Small intestine (tissue), 7 donors: Measurements from ENCODE around the gene FEM1B. TPM values are rescaled to one million over a fixed set of nuclear protein-coding genes. Genes with fewer than 3 reads are reported as not detected.

Source experiments
- DNase-seq, 2 donors: peaks; one replicate each; pipeline versions ENCODE4 v3.0.0 to v3.0.0-alpha.2; 2013
- FAIRE-seq: peaks from 2 replicates; lab custom pipeline; 2012; peaks lifted over from hg19 to GRCh38; lab: Jason Lieb, UNC
- H3K27ac ChIP-seq, 3 donors: one replicate each; pipeline ENCODE4 v1.5.1; 2013; ENCODE audit warnings: low read length in 2 of 3, mild to moderate bottlenecking in 2 of 3, control low read depth in 1 of 3, inconsistent platforms in 1 of 3, low read depth in 1 of 3, moderate library complexity in 1 of 3
- H3K27me3 ChIP-seq, 3 donors: one replicate each; pipeline ENCODE4 v1.6.1; 2013; ENCODE audit warnings: low read length in 3 of 3, inconsistent platforms in 1 of 3; ENCODE audit not compliant: control insufficient read depth in 3 of 3, insufficient read depth in 3 of 3
- H3K36me3 ChIP-seq, 3 donors: one replicate each; pipeline ENCODE4 v1.6.1; 2013; ENCODE audit warnings: low read length in 3 of 3, inconsistent platforms in 1 of 3, low read depth in 1 of 3, mild to moderate bottlenecking in 1 of 3, moderate library complexity in 1 of 3; ENCODE audit not compliant: control insufficient read depth in 3 of 3, insufficient read depth in 2 of 3
- H3K4me1 ChIP-seq, 3 donors: one replicate each; pipeline ENCODE4 v1.6.1; 2013; ENCODE audit warnings: low read length in 2 of 3, inconsistent platforms in 1 of 3, low read depth in 1 of 3, mild to moderate bottlenecking in 1 of 3, moderate library complexity in 1 of 3; ENCODE audit not compliant: control insufficient read depth in 3 of 3, insufficient read depth in 2 of 3
- H3K4me3 ChIP-seq, 3 donors: one replicate each; pipeline ENCODE4 v1.5.1; 2013; ENCODE audit warnings: low read length in 3 of 3, control low read depth in 1 of 3, inconsistent platforms in 1 of 3, low read depth in 1 of 3, mild to moderate bottlenecking in 1 of 3, moderate library complexity in 1 of 3
- H3K9me3 ChIP-seq, 2 donors: one replicate each; pipeline ENCODE4 v1.6.1; 2013; ENCODE audit warnings: low read depth in 1 of 2, low read length in 1 of 2; ENCODE audit not compliant: control insufficient read depth in 2 of 2, insufficient read depth in 1 of 2
- WGBS, 3 donors: extraction: QIAGEN DNeasy Blood & Tissue Kit; methylation state at CpG; one replicate each; pipeline ENCODE4 v1.1.7; 2013; 5-methylcytosine and 5-hydroxymethylcytosine counted together
- polyA plus RNA-seq, 4 donors: library from polyadenylated mRNA; stranded (reverse) in 3 of 4; unstranded in 1 of 4; fragments of 200-250 nt in 3 of 4; fragments of 120-200 nt in 1 of 4; gene quantifications; one replicate each; pipeline versions ENCODE4 v1.2.1 to v1.2.3, GENCODE V29; 2013
- donor health status: healthy with polysubstance abuse.
- donor health status: control.
- donor health status: control.
- donor health status: Bipolar disorder and iron deficiency.
- donor health status: healthy.

The FEM1B gene
- polyA plus RNA-seq, 4 donors = 11.3 to 54.7 (median 13.6) TPM

- WGBS, 3 donors = 38 to 81% (median 62%) methylated on average over 2 of the region's 2 CpGs
- no peak overlapping the region for H3K27ac ChIP-seq
- peaks cover 7 to 26% (median 9%) of the 10 kb centered on the region in 3 donors for H3K4me1 ChIP-seq
- no peaks in the 10 kb centered on the region for H3K27me3 ChIP-seq
- no peak for DNase-seq
- H3K36me3 ChIP-seq = peaks cover 0 to 7% (median 0%) of the 10 kb centered on the region in 3 donors
- no peaks in the 10 kb centered on the region for H3K9me3 ChIP-seq
- no peak for FAIRE-seq
- no peak overlapping the region for H3K4me3 ChIP-seq
Measured at GRCh38 chr15:68303134-68303533, 25.6 kb downstream of the FEM1B start.

GRCh38 chr15:68303560-68304436 is 26.3 kb downstream of the FEM1B start:
- no peaks in the 10 kb centered on the region for H3K9me3 ChIP-seq
- H3K27ac ChIP-seq = no peak overlapping the region
- H3K27me3 ChIP-seq = no peaks in the 10 kb centered on the region
- peaks cover 7 to 26% (median 9%) of the 10 kb centered on the region in 3 donors for H3K4me1 ChIP-seq
- DNase-seq (no peak), FAIRE-seq (no peak)
- WGBS, 3 donors = 79 to 81% (median 81%) methylated on average over 14 to 15 of the region's 15 CpGs
- H3K36me3 ChIP-seq = peaks cover 0 to 5% (median 0%) of the 10 kb centered on the region in 3 donors
- H3K4me3 ChIP-seq = no peak overlapping the region

- Histone ChIP-seq H3K4me1 (peaks cover 2 to 19% (median 4%) of the 10 kb centered on the region in 3 donors), H3K27ac (no peak overlapping the region), H3K4me3 (no peak overlapping the region), H3K27me3 (no peaks in the 10 kb centered on the region), H3K36me3 (peaks cover 0 to 2% (median 0%) of the 10 kb centered on the region in 3 donors), H3K9me3 (no peaks in the 10 kb centered on the region)
- DNase-seq (peak in 1 of 2 donors; percentile 36), FAIRE-seq (no peak)
- 65 to 79% (median 74%) methylated on average over 15 of the region's 15 CpGs for WGBS, 3 donors
Measured at GRCh38 chr15:68304589-68305337, 27.2 kb downstream of the FEM1B start.

- Histone ChIP-seq H3K4me1 (peaks cover 0 to 14% (median 2%) of the 10 kb centered on the region in 3 donors), H3K27me3 (no peaks in the 10 kb centered on the region), H3K4me3 (no peak overlapping the region), H3K27ac (no peak overlapping the region), H3K9me3 (no peaks in the 10 kb centered on the region), H3K36me3 (peaks cover 0 to 2% (median 0%) of the 10 kb centered on the region in 3 donors)
- FAIRE-seq (no peak), DNase-seq (no peak)
- WGBS, 3 donors = 27 to 61% (median 43%) methylated on average over 6 of the region's 6 CpGs
Measured at GRCh38 chr15:68305420-68305871, 27.9 kb downstream of the FEM1B start.

- DNase-seq = no peak
- peaks cover 0 to 10% (median 0%) of the 10 kb centered on the region in 3 donors for H3K4me1 ChIP-seq
- H3K27ac ChIP-seq = no peak overlapping the region
- H3K9me3 ChIP-seq = no peaks in the 10 kb centered on the region
- peaks cover 0 to 2% (median 0%) of the 10 kb centered on the region in 3 donors for H3K36me3 ChIP-seq
- no peak overlapping the region for H3K4me3 ChIP-seq
- FAIRE-seq = no peak
- WGBS, 3 donors = 76 to 84% (median 81%) methylated on average over 14 of the region's 14 CpGs
- H3K27me3 ChIP-seq = no peaks in the 10 kb centered on the region
Measured at GRCh38 chr15:68307131-68307928, 29.8 kb downstream of the FEM1B start.

GRCh38 chr15:68309024-68309423 is 31.5 kb downstream of the FEM1B start:
- no peak for DNase-seq
- Histone ChIP-seq H3K36me3 (peaks cover 0 to 2% (median 0%) of the 10 kb centered on the region in 3 donors), H3K4me3 (no peak overlapping the region), H3K4me1 (peaks cover 0 to 10% (median 0%) of the 10 kb centered on the region in 3 donors), H3K9me3 (no peaks in the 10 kb centered on the region), H3K27ac (no peak overlapping the region), H3K27me3 (no peaks in the 10 kb centered on the region)
- no peak for FAIRE-seq
- 80 to 84% (median 82%) methylated on average over 3 of the region's 3 CpGs for WGBS, 3 donors

GRCh38 chr15:68310178-68310803 is 32.7 kb downstream of the FEM1B start:
- WGBS, 3 donors = 23 to 50% (median 38%) methylated on average over 7 of the region's 7 CpGs
- no peaks in the 10 kb centered on the region for H3K27me3 ChIP-seq
- no peak for FAIRE-seq
- H3K27ac ChIP-seq = no peak overlapping the region
- H3K9me3 ChIP-seq = no peaks in the 10 kb centered on the region
- no peak overlapping the region for H3K4me3 ChIP-seq
- peak in 1 of 2 donors; percentile 42 for DNase-seq
- H3K36me3 ChIP-seq = peaks cover 0 to 2% (median 0%) of the 10 kb centered on the region in 3 donors
- peaks cover 0 to under 1% (median 0%) of the 10 kb centered on the region in 3 donors for H3K4me1 ChIP-seq
